B cell (primary cell): Measurements from ENCODE around the gene GALNT17. TPM values are rescaled to one million over a fixed set of nuclear protein-coding genes. Genes with fewer than 3 reads are reported as not detected.

Source experiments
- ATAC-seq: fragments of 200-7000 bp; cut with Tn5 transposase; one replicate; pipeline ENCODE4 v1.10.0; 2021; ENCODE audit warnings: low read depth, mild to moderate bottlenecking, moderate number of reproducible peaks, moderate library complexity
- CTCF ChIA-PET: fragments of 350-600 bp; sonication (Branson Sonifier 250); formaldehyde crosslinking; loops from one replicate; lab custom pipeline; 2021; ENCODE audit warnings: antibody characterized with exemption, inconsistent platforms; lab: Charles Lee
- POLR2A ChIA-PET: fragments of 350-600 bp; sonication (Branson Sonifier 250); formaldehyde crosslinking; loops from one replicate; lab custom pipeline; 2021; ENCODE audit warnings: antibody characterized with exemption; lab: Charles Lee
- DNase-seq: peaks from one replicate; pipeline ENCODE4 v3.0.0; 2013
- H2AFZ ChIP-seq: 2 replicates; pipeline ENCODE4 v1.6.1; 2012; ENCODE audit warnings: mild to moderate bottlenecking, low read depth, low read length; ENCODE audit not compliant: insufficient read depth, poor library complexity, severe bottlenecking
- H3K27ac ChIP-seq, 2 donors: 1 replicate in 1 of 2; 2 replicates in 1 of 2; pipeline ENCODE4 v1.5.1; 2012 to 2013; ENCODE audit warnings: low read length in 2 of 2, mild to moderate bottlenecking in 2 of 2, moderate library complexity in 1 of 2
- H3K27me3 ChIP-seq, 4 experiments: fragments of 200-600 bp in 1 of 4; sonication (generic) in 1 of 4; replicated peaks in 1 of 4; 1 replicate in 2 of 4; 2 replicates in 2 of 4; pipeline versions ENCODE4 v1.6.1 to v1.7.0; 2013 to 2016; ENCODE audit warnings: low read length in 3 of 4, mild to moderate bottlenecking in 2 of 4, mixed read lengths in 1 of 4, moderate library complexity in 1 of 4; ENCODE audit not compliant: insufficient read depth in 4 of 4, control insufficient read depth in 3 of 4; ENCODE audit errors: control extremely low read depth in 1 of 4
- H3K36me3 ChIP-seq, 2 experiments: replicated peaks in 1 of 2; 1 replicate in 1 of 2; 2 replicates in 1 of 2; pipeline versions ENCODE4 v1.6.1 to v1.7.1; 2013; ENCODE audit warnings: low read length in 1 of 2; ENCODE audit not compliant: insufficient read depth in 2 of 2, control insufficient read depth in 1 of 2; ENCODE audit errors: control extremely low read depth in 1 of 2, extremely low read depth in 1 of 2
- H3K4me1 ChIP-seq, 2 donors: fragments of 200-600 bp in 1 of 2; sonication (generic) in 1 of 2; 1 replicate in 1 of 2; 2 replicates in 1 of 2; pipeline versions ENCODE4 v1.5.1 to v1.6.1; 2013 to 2017; ENCODE audit warnings: low read length in 2 of 2; ENCODE audit not compliant: control insufficient read depth in 2 of 2, insufficient read depth in 2 of 2
- H3K4me2 ChIP-seq: replicated peaks from 2 replicates; pipeline ENCODE3; 2012; ENCODE audit warnings: mild to moderate bottlenecking, low read depth, low read length; ENCODE audit not compliant: poor library complexity, severe bottlenecking
- H3K4me3 ChIP-seq, 5 experiments: fragments of 200-600 bp in 1 of 5; sonication (generic) in 1 of 5; 1 replicate in 3 of 5; 2 replicates in 2 of 5; pipeline versions ENCODE4 v1.5.1 to v1.7.0; 2011 to 2016; ENCODE audit warnings: low read length in 4 of 5, mild to moderate bottlenecking in 4 of 5, low read depth in 2 of 5, control low read depth in 1 of 5, moderate library complexity in 1 of 5; ENCODE audit not compliant: insufficient read depth in 1 of 5; ENCODE audit errors: control extremely low read depth in 1 of 5, extremely low read depth in 1 of 5
- H3K79me2 ChIP-seq: fragments of 200-600 bp; sonication (generic); one replicate; pipeline ENCODE4 v1.6.0; 2016; ENCODE audit warnings: low read length; ENCODE audit not compliant: control insufficient read depth, insufficient read depth
- H3K9ac ChIP-seq: fragments of 200-600 bp; sonication (generic); 2 replicates; pipeline ENCODE4 v1.6.1; 2017; ENCODE audit warnings: mild to moderate bottlenecking, low read length, moderate library complexity
- H3K9me3 ChIP-seq, 3 donors: one replicate each; pipeline versions ENCODE4 v1.6.1 to v1.7.1; 2013; ENCODE audit warnings: low read length in 2 of 3; ENCODE audit not compliant: control insufficient read depth in 2 of 3, insufficient read depth in 1 of 3; ENCODE audit errors: control extremely low read depth in 1 of 3
- H4K20me1 ChIP-seq: 2 replicates; pipeline ENCODE4 v1.6.0; 2012; ENCODE audit warnings: mild to moderate bottlenecking, low read length; ENCODE audit not compliant: insufficient read depth, control insufficient read depth, poor library complexity, severe bottlenecking
- H3K27ac Mint-ChIP-seq: one replicate; pipeline ENCODE4 v1.8.0; 2021; ENCODE audit warnings: mixed read lengths
- H3K27me3 Mint-ChIP-seq: one replicate; pipeline ENCODE4 v1.8.0; 2021; ENCODE audit warnings: mixed read lengths
- H3K4me1 Mint-ChIP-seq: one replicate; pipeline ENCODE4 v1.8.0; 2021; ENCODE audit warnings: mixed read lengths
- H3K4me3 Mint-ChIP-seq: one replicate; pipeline ENCODE4 v1.8.0; 2021; ENCODE audit warnings: mixed read lengths
- H3K9me3 Mint-ChIP-seq: one replicate; pipeline ENCODE4 v1.8.0; 2022; ENCODE audit warnings: mixed read lengths; ENCODE audit not compliant: insufficient read depth
- CTCF ChIP-seq: fragments of 200-600 bp; IDR thresholded peaks from one replicate; pipeline ENCODE4 v1.8.0; 2022; ENCODE audit warnings: antibody characterized with exemption, mild to moderate bottlenecking
- EZH2 ChIP-seq: IDR thresholded peaks from 2 replicates; pipeline ENCODE4 v1.6.1; 2012; ENCODE audit warnings: borderline replicate concordance, low read depth, mild to moderate bottlenecking, moderate library complexity, low read length; ENCODE audit not compliant: insufficient read depth, poor library complexity, severe bottlenecking
- WGBS: methylation state at CpG from one replicate; pipeline ENCODE4 v1.1.5; 2013; ENCODE audit warnings: missing lambda C conversion rate; ENCODE audit not compliant: insufficient coverage; 5-methylcytosine and 5-hydroxymethylcytosine counted together
- intact Hi-C: fragments of 100-400 bp; cut with micrococcal nuclease; formaldehyde crosslinking; loops from one replicate; pipeline ENCODE4 v1.10.0; 2022
- polyA plus RNA-seq: library from polyadenylated mRNA; depleted of rRNA; stranded (reverse); fragments of >200 nt; gene quantifications from 2 replicates; pipeline ENCODE4 v1.2.3, GENCODE V29; 2012
- total RNA-seq, 2 donors: library from RNA; stranded (reverse); fragments of 120-200 nt in 1 of 2; gene quantifications; 1 replicate in 1 of 2; 2 replicates in 1 of 2; pipeline versions ENCODE4 v1.2.3 to v1.2.4, GENCODE V29; 2013 to 2022

The GALNT17 gene
- total and polyA plus RNA-seq, 2 donors (not counting 1 experiment from before 2014, with no cell fraction given), result not detected

- ATAC-seq, result no peak
- no peaks in the 10 kb centered on the region for H3K4me1 Mint-ChIP-seq
- no peaks in the 10 kb centered on the region for H3K79me2 ChIP-seq
- H3K4me2 ChIP-seq, result no peak overlapping the region
- DNase-seq, result no peak
- WGBS, result 93% methylated on average over 3 of the region's 5 CpGs
- H4K20me1 ChIP-seq, result no peaks in the 10 kb centered on the region
- no peak overlapping the region for H3K27ac ChIP-seq
- peaks cover 0 to 35% (median 0%) of the 10 kb centered on the region in 3 donors for H3K9me3 ChIP-seq
- no peaks in the 10 kb centered on the region for H3K36me3 ChIP-seq
- CTCF ChIA-PET, result no interaction called here
- no peaks in the 10 kb centered on the region for H3K9me3 Mint-ChIP-seq
- H2AFZ ChIP-seq, result no peak overlapping the region
- no peak overlapping the region for H3K4me3 ChIP-seq
- H3K27me3 Mint-ChIP-seq, result no peaks in the 10 kb centered on the region
- no peak overlapping the region for H3K4me3 Mint-ChIP-seq
- TF ChIP-seq CTCF (no peak), EZH2 (no peak)
- intact Hi-C loops, result no loop called here
- H3K27ac Mint-ChIP-seq, result no peak overlapping the region
- POLR2A ChIA-PET, result no interaction called here
- no peaks in the 10 kb centered on the region for H3K4me1 ChIP-seq
- no peaks in the 10 kb centered on the region for H3K27me3 ChIP-seq
- H3K9ac ChIP-seq, result no peak overlapping the region
These were observed 550.2 kb downstream of the GALNT17 start for GRCh38 chr7:71682181-71682580.

- POLR2A ChIA-PET, result no interaction called here
- H3K36me3 ChIP-seq, result no peaks in the 10 kb centered on the region
These were observed 551.2 kb downstream of the GALNT17 start for GRCh38 chr7:71682841-71683781.

More at GRCh38 chr7:71682841-71683781, 551.2 kb downstream of the GALNT17 start:
- no peak for TF ChIP-seq EZH2
- no peak for TF ChIP-seq CTCF
- Histone ChIP-seq H3K9me3 (peaks cover 0 to 33% (median 0%) of the 10 kb centered on the region in 3 donors), H3K9ac (no peak overlapping the region), H3K27me3 (no peaks in the 10 kb centered on the region), H3K4me1 (no peaks in the 10 kb centered on the region), H4K20me1 (no peaks in the 10 kb centered on the region), H3K27ac (no peak overlapping the region), H3K79me2 (no peaks in the 10 kb centered on the region), H3K4me2 (no peak overlapping the region), H2AFZ (no peak overlapping the region), H3K4me3 (no peak overlapping the region)
- H3K27ac Mint-ChIP-seq, result no peak overlapping the region
- intact Hi-C loops, result no loop called here
- no peaks in the 10 kb centered on the region for H3K9me3 Mint-ChIP-seq
- no peaks in the 10 kb centered on the region for H3K4me1 Mint-ChIP-seq
- no peaks in the 10 kb centered on the region for H3K27me3 Mint-ChIP-seq
- no peak for ATAC-seq
- 56% methylated on average over 18 of the region's 21 CpGs for WGBS
- CTCF ChIA-PET, result no interaction called here
- H3K4me3 Mint-ChIP-seq, result no peak overlapping the region
- no peak for DNase-seq
